T-cell (primary cell): ENCODE data around the gene TMC1. TPM values are rescaled to one million over a fixed set of nuclear protein-coding genes. Genes with fewer than 3 reads are reported as not detected.

Source experiments
- ATAC-seq, 4 experiments: fragments of 200-7000 bp in 3 of 4; fragments of 150-1000 bp in 1 of 4; cut with Tn5 transposase; replicated peaks in 1 of 4; 1 replicate in 3 of 4; 2 replicates in 1 of 4; pipeline ENCODE4 v1.10.0; 2021; ENCODE audit warnings: moderate library complexity in 3 of 4, mild to moderate bottlenecking in 2 of 4, moderate number of reproducible peaks in 1 of 4
- CTCF ChIA-PET, 2 donors: fragments of 300-600 bp; sonication (Branson Sonifier 250); formaldehyde crosslinking; loops; one replicate each; lab custom pipeline; 2022; ENCODE audit warnings: antibody characterized with exemption in 2 of 2; lab: Charles Lee
- POLR2A ChIA-PET, 2 donors: fragments of 300-600 bp; sonication (Branson Sonifier 250); formaldehyde crosslinking; loops; one replicate each; lab custom pipeline; 2022; ENCODE audit warnings: antibody characterized with exemption in 2 of 2; lab: Charles Lee
- DNase-seq, 35 experiments: peaks; one replicate each; pipeline versions ENCODE4 v3.0.0 to v3.0.0-alpha.2; 2013 to 2023
- H3K27ac ChIP-seq: one replicate; pipeline ENCODE4 v1.5.1; 2013; ENCODE audit warnings: low read length
- H3K27me3 ChIP-seq, 2 experiments: replicated peaks in 1 of 2; 1 replicate in 1 of 2; 2 replicates in 1 of 2; pipeline versions ENCODE4 v1.6.1 to v1.7.0; 2013; ENCODE audit warnings: low read length in 1 of 2, mixed read lengths in 1 of 2; ENCODE audit not compliant: control insufficient read depth in 2 of 2, insufficient read depth in 2 of 2; ENCODE audit errors: extremely low read depth in 1 of 2
- H3K36me3 ChIP-seq, 2 donors: 1 replicate in 1 of 2; 2 replicates in 1 of 2; pipeline versions ENCODE4 v1.6.1 to v1.7.0; 2013; ENCODE audit warnings: low read length in 1 of 2; ENCODE audit not compliant: control insufficient read depth in 2 of 2, insufficient read depth in 1 of 2; ENCODE audit errors: extremely low read depth in 1 of 2
- H3K4me1 ChIP-seq, 2 experiments: 1 replicate in 1 of 2; 2 replicates in 1 of 2; pipeline versions ENCODE4 v1.6.1 to v1.7.0; 2013; ENCODE audit warnings: low read length in 2 of 2, mixed read lengths in 1 of 2; ENCODE audit not compliant: insufficient read depth in 2 of 2, control insufficient read depth in 1 of 2; ENCODE audit errors: extremely low read depth in 1 of 2
- H3K4me3 ChIP-seq, 2 donors: 1 replicate in 1 of 2; 2 replicates in 1 of 2; pipeline versions ENCODE4 v1.5.1 to v1.7.0; 2013; ENCODE audit warnings: mild to moderate bottlenecking in 2 of 2, low read length in 1 of 2, moderate library complexity in 1 of 2; ENCODE audit not compliant: control insufficient read depth in 1 of 2; ENCODE audit errors: extremely low read depth in 1 of 2
- H3K9me3 ChIP-seq: 2 replicates; pipeline ENCODE4 v1.7.0; 2013
- H3K27ac Mint-ChIP-seq, 2 donors: one replicate each; pipeline ENCODE4 v1.8.0; 2020 to 2021; ENCODE audit warnings: mild to moderate bottlenecking in 2 of 2, mixed read lengths in 2 of 2
- H3K27me3 Mint-ChIP-seq, 2 donors: one replicate each; pipeline ENCODE4 v1.8.0; 2021 to 2022; ENCODE audit warnings: mixed read lengths in 2 of 2
- H3K36me3 Mint-ChIP-seq: one replicate; pipeline ENCODE4 v1.8.0; 2021; ENCODE audit warnings: mixed read lengths
- H3K4me1 Mint-ChIP-seq, 3 donors: one replicate each; pipeline ENCODE4 v1.8.0; 2020 to 2022; ENCODE audit warnings: mixed read lengths in 3 of 3, mild to moderate bottlenecking in 1 of 3
- H3K4me3 Mint-ChIP-seq, 3 donors: one replicate each; pipeline ENCODE4 v1.8.0; 2020 to 2022; ENCODE audit warnings: mild to moderate bottlenecking in 3 of 3, mixed read lengths in 3 of 3, moderate library complexity in 3 of 3
- H3K9me3 Mint-ChIP-seq, 3 donors: one replicate each; pipeline ENCODE4 v1.8.0; 2020 to 2022; ENCODE audit warnings: mixed read lengths in 3 of 3
- WGBS: methylation state at CpG from one replicate; pipeline ENCODE4 v1.1.5; 2013; ENCODE audit warnings: missing lambda C conversion rate; ENCODE audit not compliant: insufficient coverage; 5-methylcytosine and 5-hydroxymethylcytosine counted together
- total RNA-seq, 35 experiments: library from RNA in 6 of 35; stranded (reverse) in 6 of 35; fragments of 120-200 nt in 1 of 35; gene quantifications; one replicate each; pipeline versions ENCODE4 v1.2.1 to v1.2.4 and lab custom pipeline; 2013 to 2026

The TMC1 gene
- total RNA-seq, 5 donors from 2014 or later (not counting 1 experiment from before 2014, with no cell fraction given): not detected

GRCh38 chr9:72574156-72574810 is 52.9 kb downstream of the TMC1 start:
- Histone ChIP-seq H3K27me3 (peaks cover 0 to 3% of the 10 kb centered on the region in 2 experiments), H3K9me3 (no peaks in the 10 kb centered on the region), H3K27ac (no peak overlapping the region), H3K4me3 (no peak overlapping the region), H3K36me3 (no peaks in the 10 kb centered on the region), H3K4me1 (no peaks in the 10 kb centered on the region)
- DNase-seq (no peak), ATAC-seq (no peak)
- Mint-ChIP-seq H3K27me3 (peaks cover 1 to 12% of the 10 kb centered on the region in 2 donors), H3K4me3 (no peak overlapping the region), H3K36me3 (no peaks in the 10 kb centered on the region), H3K4me1 (no peaks in the 10 kb centered on the region), H3K9me3 (no peaks in the 10 kb centered on the region), H3K27ac (no peak overlapping the region)
- WGBS: no CpG with 5 or more reads among the region's 3 CpGs
- ChIA-PET POLR2A (no interaction called here), CTCF (interaction anchor here in 1 of 2 donors (0.6 kb wide), 1 partner anchor 693 kb away, joined by 8 read pairs; no protein-coding TSS in a partner anchor)

GRCh38 chr9:72575666-72576065 is 54.3 kb downstream of the TMC1 start:
- no peak for ATAC-seq
- ChIA-PET CTCF (interaction anchor here (0.6 to 1.7 kb wide), 5 partner anchors 10 to 465 kb away, joined by 3 to 7 read pairs (median 4); no protein-coding TSS in a partner anchor), POLR2A (interaction anchor here in 1 of 2 donors (0.6 kb wide), 1 partner anchor 151 kb away, joined by 3 read pairs; no protein-coding TSS in a partner anchor)
- no peaks in the 10 kb centered on the region for H3K4me1 Mint-ChIP-seq
- H3K27me3 Mint-ChIP-seq: peaks cover 1 to 6% of the 10 kb centered on the region in 2 donors
- no peak overlapping the region for H3K27ac ChIP-seq
- H3K4me1 ChIP-seq: no peaks in the 10 kb centered on the region
- no peak for DNase-seq
- H3K27me3 ChIP-seq: peaks cover 0 to 3% of the 10 kb centered on the region in 2 experiments
- no peak overlapping the region for H3K27ac Mint-ChIP-seq
- no peaks in the 10 kb centered on the region for H3K36me3 ChIP-seq
- no peak overlapping the region for H3K4me3 ChIP-seq
- 0% methylated on average over 1 of the region's 2 CpGs for WGBS
- no peaks in the 10 kb centered on the region for H3K9me3 ChIP-seq
- no peaks in the 10 kb centered on the region for H3K9me3 Mint-ChIP-seq
- H3K36me3 Mint-ChIP-seq: no peaks in the 10 kb centered on the region
- no peak overlapping the region for H3K4me3 Mint-ChIP-seq

GRCh38 chr9:72576087-72576486 is 54.7 kb downstream of the TMC1 start:
- Mint-ChIP-seq H3K36me3 (no peaks in the 10 kb centered on the region), H3K4me1 (no peaks in the 10 kb centered on the region), H3K9me3 (no peaks in the 10 kb centered on the region), H3K4me3 (no peak overlapping the region), H3K27me3 (peaks cover 1 to 6% of the 10 kb centered on the region in 2 donors), H3K27ac (no peak overlapping the region)
- DNase-seq: no peak
- Histone ChIP-seq H3K9me3 (no peaks in the 10 kb centered on the region), H3K27me3 (peaks cover 0 to 3% of the 10 kb centered on the region in 2 experiments), H3K4me1 (no peaks in the 10 kb centered on the region), H3K4me3 (no peak overlapping the region), H3K27ac (no peak overlapping the region), H3K36me3 (no peaks in the 10 kb centered on the region)
- ChIA-PET POLR2A (interaction anchor here in 1 of 2 donors (0.6 kb wide), 1 partner anchor 151 kb away, joined by 3 read pairs; no protein-coding TSS in a partner anchor), CTCF (interaction anchor here (0.6 to 1.7 kb wide), 4 partner anchors 10 to 299 kb away, joined by 3 to 6 read pairs (median 3); no protein-coding TSS in a partner anchor)
- ATAC-seq: no peak
- 88% methylated on average over 1 of the region's 2 CpGs for WGBS

GRCh38 chr9:72577212-72577753 is 55.9 kb downstream of the TMC1 start:
- ChIA-PET POLR2A (no interaction called here), CTCF (interaction anchor here (0.6 to 0.9 kb wide), 3 partner anchors 13 to 89 kb away, joined by 3 to 6 read pairs (median 5); no protein-coding TSS in a partner anchor)
- Histone ChIP-seq H3K4me1 (no peaks in the 10 kb centered on the region), H3K9me3 (no peaks in the 10 kb centered on the region), H3K27ac (no peak overlapping the region), H3K4me3 (no peak overlapping the region), H3K36me3 (no peaks in the 10 kb centered on the region), H3K27me3 (no peaks in the 10 kb centered on the region)
- no peaks in the 10 kb centered on the region for H3K36me3 Mint-ChIP-seq
- peaks cover 0 to 5% (median 3%) of the 10 kb centered on the region in 3 donors for H3K4me1 Mint-ChIP-seq
- no peak overlapping the region for H3K27ac Mint-ChIP-seq
- no peaks in the 10 kb centered on the region for H3K9me3 Mint-ChIP-seq
- no peak for DNase-seq
- WGBS: 89% methylated on average over 3 of the region's 4 CpGs
- no peak overlapping the region for H3K4me3 Mint-ChIP-seq
- no peak for ATAC-seq
- H3K27me3 Mint-ChIP-seq: peaks cover 1 to 6% of the 10 kb centered on the region in 2 donors

- ChIA-PET CTCF (interaction anchor here (0.6 to 1.7 kb wide), 2 partner anchors 13 to 93 kb away, joined by 4 read pairs; no protein-coding TSS in a partner anchor), POLR2A (no interaction called here)
- Mint-ChIP-seq H3K36me3 (no peaks in the 10 kb centered on the region), H3K4me3 (no peak overlapping the region), H3K9me3 (no peaks in the 10 kb centered on the region), H3K4me1 (peaks cover 0 to 12% (median 3%) of the 10 kb centered on the region in 3 donors), H3K27me3 (peaks cover 1 to 3% of the 10 kb centered on the region in 2 donors), H3K27ac (no peak overlapping the region)
- Histone ChIP-seq H3K27ac (no peak overlapping the region), H3K27me3 (no peaks in the 10 kb centered on the region), H3K9me3 (no peaks in the 10 kb centered on the region), H3K36me3 (no peaks in the 10 kb centered on the region), H3K4me3 (no peak overlapping the region), H3K4me1 (no peaks in the 10 kb centered on the region)
- ATAC-seq (no peak), DNase-seq (no peak)
- 100% methylated on average over 2 of the region's 4 CpGs for WGBS
Measured at GRCh38 chr9:72579190-72579589, 57.8 kb downstream of the TMC1 start.

- WGBS: 85% methylated on average over 2 of the region's 3 CpGs
- no peaks in the 10 kb centered on the region for H3K4me1 ChIP-seq
- H3K27ac ChIP-seq: no peak overlapping the region
- no peak overlapping the region for H3K27ac Mint-ChIP-seq
- ATAC-seq: no peak
- H3K4me3 ChIP-seq: no peak overlapping the region
- no peaks in the 10 kb centered on the region for H3K36me3 Mint-ChIP-seq
- peaks cover 0 to 1% of the 10 kb centered on the region in 2 donors for H3K27me3 Mint-ChIP-seq
- H3K4me3 Mint-ChIP-seq: no peak overlapping the region
- H3K4me1 Mint-ChIP-seq: peaks cover 0 to 12% (median 3%) of the 10 kb centered on the region in 3 donors
- H3K27me3 ChIP-seq: no peaks in the 10 kb centered on the region
- H3K9me3 ChIP-seq: no peaks in the 10 kb centered on the region
- CTCF ChIA-PET: interaction anchor here in 1 of 2 donors (0.6 kb wide), 1 partner anchor 94 kb away, joined by 4 read pairs; no protein-coding TSS in a partner anchor
- H3K9me3 Mint-ChIP-seq: no peaks in the 10 kb centered on the region
- POLR2A ChIA-PET: no interaction called here
- H3K36me3 ChIP-seq: no peaks in the 10 kb centered on the region
- DNase-seq: no peak
Measured at GRCh38 chr9:72579880-72580550, 58.6 kb downstream of the TMC1 start.
